GM19372 (cell line): Measurements from ENCODE around the gene SSH2.
A peak's percentile ranks its signal among the peaks of the same experiment; 100 is the strongest.
"Not testable (repeated sequence)": the region's sequence is repeated elsewhere in the genome, so short reads cannot be mapped to it uniquely, and the experiment has no call there.

Experiments used
- ATAC-seq: cut with Tn5 transposase; IDR thresholded peaks from one replicate; pipeline ENCODE4 v1.9.1; 2021; ENCODE audit warnings: mild to moderate bottlenecking, low read depth, moderate library complexity; ENCODE audit not compliant: unreplicated experiment

Gene SSH2, protein sequence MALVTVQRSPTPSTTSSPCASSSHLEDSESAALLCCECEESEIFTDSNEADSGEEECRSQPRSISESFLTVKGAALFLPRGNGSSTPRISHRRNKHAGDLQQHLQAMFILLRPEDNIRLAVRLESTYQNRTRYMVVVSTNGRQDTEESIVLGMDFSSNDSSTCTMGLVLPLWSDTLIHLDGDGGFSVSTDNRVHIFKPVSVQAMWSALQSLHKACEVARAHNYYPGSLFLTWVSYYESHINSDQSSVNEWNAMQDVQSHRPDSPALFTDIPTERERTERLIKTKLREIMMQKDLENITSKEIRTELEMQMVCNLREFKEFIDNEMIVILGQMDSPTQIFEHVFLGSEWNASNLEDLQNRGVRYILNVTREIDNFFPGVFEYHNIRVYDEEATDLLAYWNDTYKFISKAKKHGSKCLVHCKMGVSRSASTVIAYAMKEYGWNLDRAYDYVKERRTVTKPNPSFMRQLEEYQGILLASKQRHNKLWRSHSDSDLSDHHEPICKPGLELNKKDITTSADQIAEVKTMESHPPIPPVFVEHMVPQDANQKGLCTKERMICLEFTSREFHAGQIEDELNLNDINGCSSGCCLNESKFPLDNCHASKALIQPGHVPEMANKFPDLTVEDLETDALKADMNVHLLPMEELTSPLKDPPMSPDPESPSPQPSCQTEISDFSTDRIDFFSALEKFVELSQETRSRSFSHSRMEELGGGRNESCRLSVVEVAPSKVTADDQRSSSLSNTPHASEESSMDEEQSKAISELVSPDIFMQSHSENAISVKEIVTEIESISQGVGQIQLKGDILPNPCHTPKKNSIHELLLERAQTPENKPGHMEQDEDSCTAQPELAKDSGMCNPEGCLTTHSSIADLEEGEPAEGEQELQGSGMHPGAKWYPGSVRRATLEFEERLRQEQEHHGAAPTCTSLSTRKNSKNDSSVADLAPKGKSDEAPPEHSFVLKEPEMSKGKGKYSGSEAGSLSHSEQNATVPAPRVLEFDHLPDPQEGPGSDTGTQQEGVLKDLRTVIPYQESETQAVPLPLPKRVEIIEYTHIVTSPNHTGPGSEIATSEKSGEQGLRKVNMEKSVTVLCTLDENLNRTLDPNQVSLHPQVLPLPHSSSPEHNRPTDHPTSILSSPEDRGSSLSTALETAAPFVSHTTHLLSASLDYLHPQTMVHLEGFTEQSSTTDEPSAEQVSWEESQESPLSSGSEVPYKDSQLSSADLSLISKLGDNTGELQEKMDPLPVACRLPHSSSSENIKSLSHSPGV (N-terminal part only)

DNA sequence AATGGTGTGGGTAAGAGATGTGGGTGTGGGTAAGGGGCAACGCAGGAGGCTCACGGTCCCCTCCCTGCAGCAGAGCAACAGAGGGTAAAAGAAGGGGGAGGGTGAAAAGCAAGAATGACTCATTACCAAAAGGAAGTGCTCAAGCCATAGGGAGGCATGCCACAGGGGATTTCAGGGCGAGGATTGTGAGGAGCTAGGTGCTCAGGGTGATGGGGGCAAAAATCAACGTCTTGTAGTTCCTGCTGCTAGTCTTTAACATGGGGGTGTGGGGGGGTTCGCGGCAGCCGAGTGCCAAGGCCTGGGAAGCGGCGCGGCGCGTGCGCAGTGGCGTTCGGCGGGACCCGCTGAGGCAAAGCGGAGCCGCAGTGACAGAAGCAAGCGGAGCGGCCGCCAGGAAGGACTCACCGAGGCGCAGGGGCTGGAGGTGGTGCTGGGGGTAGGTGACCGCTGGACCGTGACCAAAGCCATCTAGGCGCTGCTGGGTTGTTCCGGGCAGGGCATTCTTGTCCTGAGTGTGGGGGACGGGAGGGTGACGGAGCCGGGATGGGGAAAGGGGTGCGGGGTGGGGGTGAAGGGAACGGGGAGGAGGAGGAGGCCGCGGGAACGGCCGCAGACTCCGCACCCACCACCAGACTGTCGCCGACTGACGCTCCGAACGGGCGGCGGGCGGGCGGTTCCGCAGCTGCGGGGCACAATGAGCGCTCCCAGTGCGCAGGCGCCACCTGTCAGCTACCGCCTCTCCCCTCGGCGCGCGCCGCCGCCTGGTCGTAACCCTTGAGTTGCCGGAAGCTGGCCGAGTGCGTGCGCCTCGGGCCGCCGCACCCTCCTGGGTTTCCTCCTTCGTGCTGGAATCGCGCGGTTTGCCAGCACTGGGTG, at the start of gene SSH2:
Gene SSH2, minus strand, starts transcription at position 696 of the 876 bp plus-strand sequence. Its CDS starts 228 bp downstream, at position 468.
- peak; percentile 69 for ATAC-seq

DNA sequence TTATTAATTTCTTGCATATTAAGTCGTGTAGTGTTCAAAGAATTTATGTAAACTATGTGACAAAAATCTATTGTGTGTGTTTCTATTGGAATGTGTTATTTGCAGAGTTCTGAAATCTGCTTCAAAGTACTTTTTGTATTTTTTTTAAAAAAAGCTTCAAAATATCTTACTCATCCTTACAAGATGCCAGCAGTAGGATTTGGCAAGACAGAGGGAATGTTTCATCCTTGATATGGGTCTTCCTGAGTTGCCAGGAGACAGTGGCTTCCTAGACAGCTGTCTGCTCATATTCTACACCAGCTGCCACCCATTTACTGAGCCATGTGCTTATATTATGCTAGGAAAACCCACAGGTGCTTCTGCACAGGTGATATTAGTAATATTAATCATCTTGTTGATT, 47.8 kb upstream of the SSH2 start:
- no peak for ATAC-seq

DNA sequence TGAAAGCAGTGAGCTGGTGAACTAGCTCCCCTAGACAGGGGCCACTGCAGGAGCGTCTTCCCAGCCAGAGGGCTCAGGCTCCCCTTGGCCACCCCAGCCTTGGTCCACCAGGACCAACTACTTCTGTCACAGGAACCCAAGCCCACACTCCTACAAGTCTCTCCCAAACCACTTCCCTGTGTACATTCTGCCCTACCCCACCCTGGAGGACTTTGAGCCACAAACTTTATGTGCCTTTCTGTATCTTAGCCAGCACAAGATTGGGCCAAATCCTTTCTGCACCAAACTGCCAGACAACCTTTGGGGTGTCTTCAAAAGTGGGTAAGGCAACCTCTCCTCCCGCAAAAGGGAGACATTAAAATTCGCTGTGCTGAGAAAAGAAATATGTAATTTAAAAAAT, 43.0 kb upstream of the SSH2 start:
- no peak for ATAC-seq

DNA sequence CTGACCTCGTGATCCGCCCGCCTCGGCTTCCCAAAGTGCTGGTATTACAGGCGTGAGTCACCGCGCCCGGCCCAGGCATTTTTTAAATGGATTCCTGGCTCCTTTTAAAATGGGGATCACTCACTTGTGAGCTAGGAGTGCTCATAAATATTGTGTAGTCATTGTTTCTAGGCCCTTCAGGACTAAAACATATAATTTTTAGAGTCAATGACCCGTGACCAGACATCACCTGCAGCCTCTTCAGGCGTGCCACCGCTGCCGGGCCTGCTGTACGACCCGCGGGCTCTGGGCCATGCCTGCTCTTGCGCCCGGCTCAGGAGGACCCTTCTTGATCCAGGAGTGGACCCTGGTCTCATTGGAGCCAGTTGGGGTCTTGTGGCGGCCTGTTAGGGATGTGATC, 42.2 kb upstream of the SSH2 start:
- ATAC-seq = no peak

DNA sequence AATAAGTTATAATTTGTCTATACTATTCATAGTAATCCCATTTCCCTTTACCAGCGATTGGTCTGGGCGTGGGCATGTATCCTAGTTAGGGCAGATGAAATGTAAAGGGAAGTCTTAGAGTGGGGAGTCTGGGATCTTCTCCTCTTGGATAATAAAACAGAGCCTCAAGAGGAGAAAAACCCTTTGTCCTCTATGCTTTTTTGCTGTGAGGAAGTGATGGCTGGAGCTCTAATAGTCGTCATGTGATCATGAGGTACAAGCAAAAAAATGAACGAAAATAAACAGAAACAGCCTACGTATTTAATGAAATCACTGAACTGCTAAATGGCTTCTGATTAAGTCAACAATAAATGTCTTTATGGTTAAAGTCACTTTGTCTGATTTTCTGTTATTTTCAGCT, 38.2 kb upstream of the SSH2 start:
- no peak for ATAC-seq

DNA sequence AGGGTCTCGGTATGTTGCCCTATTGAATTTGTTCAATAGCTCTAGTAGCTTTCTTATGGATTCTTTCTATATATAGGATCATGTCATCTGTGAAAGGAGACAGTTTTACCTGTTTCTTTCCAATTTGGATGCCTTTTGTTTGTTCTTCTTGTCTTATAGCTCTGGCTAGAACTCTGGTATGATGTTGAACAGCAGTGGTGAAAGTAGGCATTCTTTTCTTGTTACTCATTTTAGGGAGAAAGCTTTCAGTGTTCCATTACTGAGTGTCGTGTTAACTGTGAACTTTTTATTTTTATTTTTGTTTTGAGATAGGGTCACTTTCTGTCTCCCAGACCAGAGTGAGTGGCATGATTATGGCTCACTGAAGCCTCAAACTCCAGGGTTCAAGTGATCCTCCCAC, 32.6 kb upstream of the SSH2 start:
- ATAC-seq = no peak

DNA sequence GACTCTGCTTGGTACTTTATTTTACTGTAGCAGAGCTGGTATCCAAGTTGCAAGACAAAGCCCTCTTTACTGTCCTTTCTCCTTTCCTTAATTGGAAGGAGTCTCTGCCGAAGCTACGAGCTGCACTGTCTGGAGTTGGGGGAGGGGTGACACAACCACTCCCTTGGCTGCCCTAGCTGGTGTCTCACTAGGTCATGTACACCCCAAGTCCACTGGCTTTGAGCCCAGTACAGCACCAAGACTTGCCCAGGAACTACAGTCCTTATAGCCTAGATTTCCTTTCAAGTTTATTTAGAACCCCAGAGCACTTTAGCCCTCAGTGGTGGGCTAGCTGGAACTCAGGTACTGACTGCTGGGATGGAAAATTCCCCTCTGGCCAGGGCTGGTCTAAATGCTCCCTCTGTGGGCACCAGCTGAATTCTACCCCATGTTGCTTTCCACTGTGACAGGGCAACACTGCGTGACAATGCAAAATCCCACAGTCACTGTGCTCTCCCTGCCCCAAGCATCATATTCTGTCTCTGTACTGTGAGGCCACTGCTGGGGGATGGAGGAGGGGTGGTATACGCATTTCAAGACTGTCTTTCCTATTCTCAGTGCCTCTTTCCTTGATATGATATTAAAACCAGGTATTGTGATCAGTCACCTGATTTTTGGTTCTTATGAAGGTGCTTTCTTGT, 29.8 kb upstream of the SSH2 start:
- ATAC-seq = no peak

DNA sequence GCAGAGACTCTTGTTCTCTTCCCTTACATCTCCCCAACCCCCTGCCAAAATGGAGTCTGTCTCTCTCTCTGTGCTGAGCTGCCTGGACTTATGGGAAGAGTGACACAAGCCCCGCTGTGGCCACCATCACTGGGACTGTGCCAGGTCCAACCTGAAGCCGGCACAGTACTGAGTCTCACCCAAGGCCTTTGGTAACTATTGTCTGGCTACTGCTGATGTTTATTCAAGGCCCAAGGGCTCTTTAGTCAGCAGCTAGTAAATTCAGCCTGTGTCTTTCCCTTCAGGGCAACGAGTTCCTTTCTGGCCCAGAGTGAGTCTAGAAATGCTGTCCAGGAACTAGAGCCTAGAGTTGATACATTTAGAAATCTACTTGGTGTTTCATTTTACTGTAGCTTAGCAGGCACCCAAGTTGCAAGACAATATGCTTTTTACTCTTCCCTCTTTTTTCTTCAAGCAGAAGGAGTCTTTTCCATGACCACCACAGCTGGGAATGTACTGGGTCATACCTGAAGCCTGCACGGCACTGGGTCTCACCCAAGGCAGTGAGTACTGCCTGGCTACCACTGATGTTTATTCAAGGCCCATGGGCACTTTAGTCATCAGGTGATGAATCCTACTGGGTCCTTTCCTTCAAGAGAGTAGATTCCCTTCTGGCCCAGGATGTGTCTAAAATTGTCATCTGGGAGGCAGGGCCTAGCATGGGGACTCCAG, 29.1 kb upstream of the SSH2 start:
- no peak for ATAC-seq

DNA sequence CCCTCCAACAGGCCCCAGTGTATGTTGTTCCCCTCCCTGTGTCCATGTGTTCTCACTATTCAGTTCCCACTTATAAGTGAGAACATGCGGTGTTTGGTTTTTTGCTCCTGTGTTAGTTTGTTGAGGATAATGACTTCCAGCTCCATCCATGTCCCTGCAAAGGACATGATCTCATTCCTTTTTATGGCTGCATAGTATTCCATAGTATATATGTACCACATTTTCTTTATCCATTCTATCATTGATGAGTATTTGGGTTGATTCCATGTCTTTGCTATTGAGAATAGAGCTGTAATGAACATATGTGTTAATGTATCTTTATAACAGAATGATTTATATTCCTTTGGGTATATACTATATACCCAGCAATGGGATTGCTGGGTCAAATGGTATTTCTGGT, 27.5 kb upstream of the SSH2 start:
- not testable (repeated sequence) for ATAC-seq

DNA sequence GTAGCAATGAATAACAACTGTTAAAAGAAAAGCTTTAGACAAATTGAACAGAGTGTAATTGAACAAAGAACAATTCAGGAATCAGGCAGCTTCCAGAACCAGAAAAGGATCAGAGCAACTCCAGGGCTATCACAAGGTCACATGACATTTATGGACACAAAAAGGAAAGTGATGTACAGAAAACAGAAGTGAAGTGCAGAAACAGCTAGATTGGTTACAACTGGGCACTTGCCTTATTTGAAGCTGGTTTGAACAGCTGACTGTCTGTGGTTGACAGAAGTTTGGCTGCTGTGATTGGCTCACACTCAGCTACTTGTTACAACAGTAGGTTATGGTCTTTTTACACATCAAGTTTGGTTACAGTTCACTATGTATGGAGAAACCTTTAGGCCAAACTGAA, 26.2 kb upstream of the SSH2 start:
- no peak for ATAC-seq

DNA sequence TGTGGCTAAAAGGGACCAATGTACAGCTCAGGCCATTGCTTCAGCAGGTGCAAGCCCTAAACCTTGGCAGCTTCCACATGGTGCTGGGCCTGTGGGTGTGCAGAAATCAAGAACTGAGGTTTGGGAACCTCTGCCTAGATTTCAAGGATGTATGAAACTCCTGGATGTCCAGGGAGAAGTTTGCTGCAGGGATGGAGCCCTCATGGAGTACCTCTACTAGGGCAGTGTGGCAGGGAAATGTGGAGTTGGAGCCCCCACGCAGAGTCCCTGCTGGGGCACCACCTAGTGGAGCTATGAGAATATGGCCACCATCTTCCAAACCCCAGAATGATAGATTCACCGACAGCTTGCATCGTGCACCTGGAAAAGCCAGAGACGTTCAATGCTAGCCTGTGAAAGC, 24.4 kb upstream of the SSH2 start:
- ATAC-seq = no peak

DNA sequence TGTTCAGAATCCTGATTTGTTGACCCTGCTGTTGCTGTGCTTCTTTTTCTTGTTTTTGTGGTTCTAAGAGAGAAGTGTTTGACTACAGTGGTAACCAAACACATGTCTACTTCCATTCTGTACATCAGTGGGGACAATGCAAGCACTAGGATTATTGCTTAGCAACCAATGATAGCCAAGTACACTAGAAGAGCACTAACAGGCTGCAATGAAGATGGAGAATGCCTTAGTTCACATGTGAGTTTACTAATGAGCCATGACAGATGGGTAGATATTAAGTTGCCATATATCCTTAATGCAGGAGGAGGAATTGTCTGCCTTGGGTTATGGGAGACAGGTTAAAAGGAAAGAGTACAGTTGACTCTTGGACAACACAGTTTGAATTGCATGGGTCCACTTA, 19.7 kb upstream of the SSH2 start:
- no peak for ATAC-seq

DNA sequence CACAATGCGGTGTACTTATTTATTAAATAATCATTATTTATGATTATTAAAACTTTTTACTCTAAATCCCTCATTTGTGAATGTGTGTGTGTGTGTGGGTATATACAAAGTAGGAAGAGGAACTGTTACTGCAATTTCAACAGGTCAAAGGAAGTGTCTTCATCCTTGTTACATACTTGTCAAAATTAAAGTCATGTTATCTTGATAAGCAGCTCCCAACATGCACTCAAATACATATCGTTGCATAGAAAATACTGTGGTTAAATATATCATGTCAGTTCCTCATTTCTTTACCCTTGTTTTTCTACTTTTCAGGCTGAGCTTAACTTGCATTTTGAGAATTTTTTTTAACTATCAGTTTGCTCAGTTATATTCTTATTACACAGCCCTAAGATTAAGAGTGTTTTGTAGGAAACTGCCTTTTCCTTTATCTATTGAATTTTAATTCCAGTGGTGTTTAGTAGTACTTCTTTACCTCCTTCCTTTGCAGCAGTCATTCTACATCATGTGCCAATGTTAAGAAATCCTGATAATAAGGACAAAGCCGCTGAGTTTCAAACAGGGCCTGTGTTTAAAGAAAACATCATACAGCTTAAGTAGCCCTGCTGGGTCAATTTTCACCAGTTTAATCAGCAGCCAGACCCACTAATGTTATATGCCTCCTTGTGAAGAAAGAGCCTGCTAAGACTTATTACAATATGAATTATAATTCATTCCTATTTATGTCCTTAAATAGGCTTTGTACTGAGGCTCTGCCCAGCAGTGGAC, 18.6 kb upstream of the SSH2 start:
- ATAC-seq = no peak

DNA sequence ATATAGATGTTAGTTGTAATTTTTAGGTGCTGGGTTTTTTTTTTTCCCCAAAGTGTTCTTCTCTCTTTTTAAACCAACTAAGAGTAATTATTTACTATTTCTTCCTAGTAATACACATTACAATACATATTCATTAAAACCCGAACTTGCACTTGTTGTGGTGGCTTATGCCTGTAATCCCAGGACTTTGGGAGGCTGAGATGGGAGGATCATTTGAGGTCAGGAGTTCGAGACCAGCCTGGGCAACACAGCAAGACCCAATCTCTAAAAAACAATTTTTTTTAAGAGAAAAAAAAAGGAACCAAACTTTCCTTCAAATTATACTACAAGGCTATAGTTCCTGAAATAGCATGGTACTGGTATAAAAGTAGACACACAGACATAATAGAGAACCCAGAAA, 15.3 kb upstream of the SSH2 start:
- ATAC-seq = no peak

DNA sequence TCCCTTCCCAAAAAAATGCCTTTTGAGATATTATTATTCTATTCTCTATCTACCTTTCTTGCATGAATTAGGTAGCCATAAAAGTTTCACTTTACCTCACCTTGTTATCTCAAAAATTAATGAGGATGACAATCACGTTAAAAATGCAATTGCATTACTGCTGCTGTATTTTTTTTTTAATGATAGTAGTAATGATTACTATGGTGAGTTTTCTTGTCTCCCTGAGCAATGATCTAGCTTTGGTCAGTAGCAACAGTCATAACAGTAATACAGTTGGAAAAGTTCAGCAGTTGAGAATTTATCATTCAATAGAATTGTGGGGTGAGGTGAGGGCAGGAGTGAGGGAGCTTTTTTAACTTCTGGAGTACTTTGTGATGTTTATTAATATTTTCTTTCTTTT, 11.3 kb upstream of the SSH2 start, which contains the start of gene EFCAB5:
Gene EFCAB5, plus strand, starts transcription at position 301 of the 400 bp plus-strand sequence. CDS start 163 bp downstream, outside the sequence.
- no peak for ATAC-seq

DNA sequence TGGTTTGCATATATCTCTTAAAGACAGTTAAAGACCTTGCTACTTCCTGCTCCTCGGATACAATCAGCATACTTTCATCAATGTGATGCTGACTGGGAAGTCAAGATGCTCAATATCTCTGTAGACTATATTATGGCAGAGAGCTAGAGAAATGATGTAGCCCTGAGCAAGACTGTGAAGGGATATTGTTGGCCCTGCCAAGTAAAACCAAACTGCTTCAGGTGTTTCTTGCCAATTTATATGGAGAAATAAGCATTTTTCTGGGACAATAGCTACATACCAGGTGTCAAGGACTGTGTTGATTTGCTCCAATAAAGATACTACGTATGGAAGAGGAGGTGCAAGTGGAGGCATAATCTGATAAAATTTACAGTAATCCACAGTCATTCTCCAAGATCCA, 6.7 kb upstream of the SSH2 start:
- ATAC-seq = no peak

DNA sequence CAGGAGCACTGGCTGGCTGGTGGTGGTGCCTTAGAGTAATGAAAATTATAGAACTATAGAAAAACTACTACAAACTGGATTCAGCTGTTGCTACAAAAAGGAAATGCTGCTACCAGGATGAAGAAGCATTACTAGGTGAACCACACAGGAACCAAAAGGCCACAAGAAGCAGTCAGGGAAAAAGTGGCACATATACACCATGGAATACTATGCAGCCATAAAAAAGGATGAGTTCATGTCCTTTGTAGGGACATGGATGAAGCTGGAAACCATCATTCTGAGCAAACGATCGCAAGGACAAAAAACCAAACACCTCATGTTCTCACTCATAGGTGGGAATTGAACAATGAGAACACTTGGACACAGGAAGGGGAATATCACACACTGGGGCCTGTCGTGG, 5.9 kb upstream of the SSH2 start:
- ATAC-seq = not testable (repeated sequence)

DNA sequence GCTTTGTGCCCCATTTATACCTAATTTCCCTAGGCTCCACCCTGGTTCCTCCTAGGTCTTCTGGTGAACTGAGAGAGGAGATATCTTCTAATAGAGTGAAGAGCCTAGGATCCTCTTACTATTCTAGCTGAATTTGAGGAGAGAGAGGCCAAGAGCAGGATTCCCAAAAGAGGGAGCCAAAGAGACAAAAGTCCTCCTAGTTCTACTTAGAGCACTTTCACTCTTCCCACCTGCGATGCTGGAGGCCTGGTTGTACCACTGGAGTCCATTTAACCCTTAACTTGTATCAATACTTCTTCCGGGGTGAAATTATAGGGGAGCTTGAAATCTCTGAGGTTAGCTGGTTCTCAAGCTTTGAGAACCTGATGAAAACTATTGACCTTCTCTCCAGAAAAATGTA, 3.4 kb upstream of the SSH2 start:
- no peak for ATAC-seq
